Measurements from ENCODE around the gene POP7.

GRCh38 chr7:100731937-100732636 is 26.2 kb downstream of the POP7 start:
- TF ChIP-seq CTCF (IDR thresholded peaks at IDR 0.05; ENCODE audit: low read depth, low read length, missing input control) (no peak), YY1 (IDR thresholded peaks at IDR 0.05) (no peak), FOXA2 (IDR thresholded peaks at IDR 0.05) (no peak), REST (IDR thresholded peaks at IDR 0.05) (no peak), RAD21 (IDR thresholded peaks at IDR 0.05) (no peak), TAF1 (conservative IDR thresholded peaks at IDR 0.05) (no peak), GABPA (IDR thresholded peaks at IDR 0.05 in 1 of 2, conservative IDR thresholded peaks at IDR 0.05 in 1 of 2) (no peak), SP1 (IDR thresholded peaks at IDR 0.05) (no peak)
